Inflammatory macrophage treated with lipopolysaccharide for 4 hours (primary cell): ENCODE results near the gene LPIN1.
"Not testable (repeated sequence)": the region's sequence is repeated elsewhere in the genome, so short reads cannot be mapped to it uniquely, and the experiment has no call there.

Experiments
- DNase-seq: peaks from one replicate; pipeline ENCODE4 v3.0.0-alpha.2; 2020

The LPIN1 gene

GRCh38 chr2:11745613-11746375 lies 638 bp upstream of the LPIN1 start:
- no peak for DNase-seq

GRCh38 chr2:11746807-11747459 lies 501 bp downstream of the LPIN1 start:
- no peak for DNase-seq

- DNase-seq, result no peak
These were observed 1.8 kb downstream of the LPIN1 start for GRCh38 chr2:11748018-11748860.

GRCh38 chr2:11748861-11749645 lies 2.6 kb downstream of the LPIN1 start:
- DNase-seq, result no peak

- no peak for DNase-seq
These were observed 3.4 kb downstream of the LPIN1 start for GRCh38 chr2:11749646-11750349.

GRCh38 chr2:11750422-11750821 lies 4.0 kb downstream of the LPIN1 start:
- no peak for DNase-seq

- DNase-seq, result no peak
These were observed 4.5 kb downstream of the LPIN1 start for GRCh38 chr2:11750917-11751316.

GRCh38 chr2:11752906-11753305 lies 6.5 kb downstream of the LPIN1 start:
- no peak for DNase-seq

- DNase-seq, result peak; percentile 68
These were observed 7.0 kb downstream of the LPIN1 start for GRCh38 chr2:11753452-11753885.

- DNase-seq, result peak; percentile 57
These were observed 7.7 kb downstream of the LPIN1 start for GRCh38 chr2:11753886-11754699.

GRCh38 chr2:11754700-11755015 lies 8.2 kb downstream of the LPIN1 start:
- DNase-seq, result peak; percentile 13

GRCh38 chr2:11757101-11757500 lies 10.7 kb downstream of the LPIN1 start:
- no peak for DNase-seq

GRCh38 chr2:11758187-11758586 lies 11.8 kb downstream of the LPIN1 start:
- no peak for DNase-seq

- DNase-seq, result no peak
These were observed 12.2 kb downstream of the LPIN1 start for GRCh38 chr2:11758647-11759046.

GRCh38 chr2:11759182-11759975 lies 12.9 kb downstream of the LPIN1 start:
- DNase-seq, result not testable (repeated sequence)

- no peak for DNase-seq
These were observed 14.8 kb downstream of the LPIN1 start for GRCh38 chr2:11761259-11761658.

- DNase-seq, result no peak
These were observed 15.6 kb downstream of the LPIN1 start for GRCh38 chr2:11762031-11762430.

GRCh38 chr2:11762799-11763461 lies 16.5 kb downstream of the LPIN1 start:
- no peak for DNase-seq

- DNase-seq, result no peak
These were observed 17.9 kb downstream of the LPIN1 start for GRCh38 chr2:11764359-11764758.

GRCh38 chr2:11764920-11765319 lies 18.5 kb downstream of the LPIN1 start:
- DNase-seq, result no peak
